ENCODE measurements around the gene CBX7. TPM values are rescaled to one million over a fixed set of nuclear protein-coding genes. Genes with fewer than 3 reads are reported as not detected.
A peak's percentile ranks its signal among the peaks of the same experiment; 100 is the strongest.

The CBX7 gene
- polyA plus RNA-seq, 3 donors, result 3.1 to 18.0 (median 4.0) TPM

DNA sequence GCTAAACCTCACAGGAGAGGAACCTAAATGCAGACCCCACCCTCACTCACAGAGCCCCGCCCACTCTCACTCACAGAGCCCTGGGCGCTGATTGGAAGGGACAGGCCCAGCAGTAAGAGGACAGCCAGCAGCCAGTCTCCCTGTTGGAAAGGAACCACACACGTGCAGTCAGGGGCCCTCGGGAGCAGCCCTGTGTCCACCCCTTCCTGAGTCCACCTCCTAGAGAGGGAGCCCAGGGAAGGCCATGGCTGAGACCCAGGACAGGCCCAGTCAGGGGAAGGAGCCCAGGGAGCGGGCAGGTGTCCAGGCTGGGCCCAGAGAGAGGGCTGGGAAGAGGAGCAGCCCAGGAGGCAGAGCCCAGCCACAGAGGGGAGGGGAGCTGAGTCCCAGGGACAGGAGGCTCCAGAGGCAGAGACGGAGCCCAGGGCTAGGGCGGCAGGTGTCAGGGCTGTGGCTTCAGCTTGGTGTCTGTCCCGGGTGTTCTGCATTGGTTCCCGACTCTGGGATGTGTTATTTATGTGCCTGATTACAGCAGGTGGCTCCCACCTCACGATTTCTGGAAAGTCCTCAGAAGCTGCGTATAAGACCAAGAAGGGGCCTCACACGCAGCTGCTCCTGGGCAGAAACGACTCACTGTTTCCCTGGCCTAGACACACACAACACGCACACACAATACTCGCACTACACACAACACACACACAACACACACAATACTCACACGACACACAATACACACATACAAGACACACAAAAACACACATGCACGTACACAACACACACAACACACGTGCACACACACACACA lies 64.4 kb downstream of the CBX7 start:
- Mint-ChIP-seq H3K27me3 (ENCODE audit: low read depth in 3 of 3) (peaks cover 2 to 12% (median 5%) of the 10 kb centered on the region in 3 donors), H3K4me1 (peaks cover 22% of the 10 kb centered on the region), H3K27ac (peak overlapping the region in 1 of 7 donors; percentile 61), H3K4me3 (no peak overlapping the region), H3K9me3 (no peaks in the 10 kb centered on the region), H3K36me3 (peaks cover 10 to 17% of the 10 kb centered on the region in 2 donors)
- Histone ChIP-seq H2AFZ (ENCODE audit: insufficient read depth, low read depth, low read length, poor library complexity, severe bottlenecking) (no peak overlapping the region), H4K20me1 (ENCODE audit: insufficient read depth, low read length) (no peaks in the 10 kb centered on the region), H3K79me2 (ENCODE audit: insufficient read depth, low read length) (no peaks in the 10 kb centered on the region), H3K4me1 (ENCODE audit: control insufficient read depth in 1 of 2, insufficient read depth in 2 of 2, low read length in 2 of 2) (peaks cover 9 to 17% of the 10 kb centered on the region in 2 donors), H3K9ac (ENCODE audit: insufficient read depth, low read length, poor library complexity, severe bottlenecking) (no peak overlapping the region), H3K27me3 (ENCODE audit: control insufficient read depth in 2 of 2, insufficient read depth in 2 of 2, low read length in 2 of 2) (no peaks in the 10 kb centered on the region), H3K4me3 (replicated peaks in 1 of 3; ENCODE audit: low read depth in 2 of 3, low read length in 3 of 3) (no peak overlapping the region), H3K36me3 (replicated peaks in 1 of 2; ENCODE audit: control insufficient read depth in 1 of 2, insufficient read depth in 2 of 2, low read length in 2 of 2) (peaks cover 0 to 16% of the 10 kb centered on the region in 2 donors), H3K27ac (ENCODE audit: low read depth in 1 of 2, low read length in 2 of 2) (no peak overlapping the region), H3K4me2 (replicated peaks; ENCODE audit: extremely low read depth, low read length, poor library complexity, severe bottlenecking) (no peak overlapping the region), H3K9me3 (replicated peaks in 1 of 2; ENCODE audit: control insufficient read depth in 1 of 2, insufficient read depth in 1 of 2, low read length in 2 of 2) (no peaks in the 10 kb centered on the region)
- TF ChIP-seq, protein P1, sequence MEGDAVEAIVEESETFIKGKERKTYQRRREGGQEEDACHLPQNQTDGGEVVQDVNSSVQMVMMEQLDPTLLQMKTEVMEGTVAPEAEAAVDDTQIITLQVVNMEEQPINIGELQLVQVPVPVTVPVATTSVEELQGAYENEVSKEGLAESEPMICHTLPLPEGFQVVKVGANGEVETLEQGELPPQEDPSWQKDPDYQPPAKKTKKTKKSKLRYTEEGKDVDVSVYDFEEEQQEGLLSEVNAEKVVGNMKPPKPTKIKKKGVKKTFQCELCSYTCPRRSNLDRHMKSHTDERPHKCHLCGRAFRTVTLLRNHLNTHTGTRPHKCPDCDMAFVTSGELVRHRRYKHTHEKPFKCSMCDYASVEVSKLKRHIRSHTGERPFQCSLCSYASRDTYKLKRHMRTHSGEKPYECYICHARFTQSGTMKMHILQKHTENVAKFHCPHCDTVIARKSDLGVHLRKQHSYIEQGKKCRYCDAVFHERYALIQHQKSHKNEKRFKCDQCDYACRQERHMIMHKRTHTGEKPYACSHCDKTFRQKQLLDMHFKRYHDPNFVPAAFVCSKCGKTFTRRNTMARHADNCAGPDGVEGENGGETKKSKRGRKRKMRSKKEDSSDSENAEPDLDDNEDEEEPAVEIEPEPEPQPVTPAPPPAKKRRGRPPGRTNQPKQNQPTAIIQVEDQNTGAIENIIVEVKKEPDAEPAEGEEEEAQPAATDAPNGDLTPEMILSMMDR (IDR thresholded peaks at IDR 0.05), result no peak
- intact Hi-C loops (cut with micrococcal nuclease), result no loop called here
- DNase-seq, result no peak
- 91% methylated on average over 16 of the region's 18 CpGs for WGBS (ENCODE audit: insufficient coverage)

DNA sequence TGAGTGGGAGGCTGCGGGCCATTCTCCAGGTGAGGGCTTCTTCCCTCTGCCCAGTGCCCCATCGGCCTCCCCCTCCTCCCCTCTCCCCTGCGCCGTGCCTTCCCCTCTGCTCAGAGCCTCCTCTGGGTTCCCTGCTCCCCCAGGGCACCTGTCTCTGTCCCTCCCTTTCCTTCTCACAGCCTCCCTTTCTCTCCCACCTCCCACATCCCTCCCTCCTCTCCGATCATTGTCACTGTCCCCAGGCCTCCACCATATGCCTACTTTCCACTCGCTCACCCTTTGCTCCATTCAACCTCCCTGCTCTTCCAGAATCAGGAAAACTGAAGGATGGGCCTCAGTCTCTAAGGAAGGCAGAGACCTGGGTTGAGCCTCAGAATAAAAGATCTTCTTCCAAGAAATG lies 65.4 kb downstream of the CBX7 start:
- Histone ChIP-seq H3K27me3 (ENCODE audit: control insufficient read depth in 2 of 2, insufficient read depth in 2 of 2, low read length in 2 of 2) (no peaks in the 10 kb centered on the region), H4K20me1 (ENCODE audit: insufficient read depth, low read length) (no peaks in the 10 kb centered on the region), H3K4me1 (ENCODE audit: control insufficient read depth in 1 of 2, insufficient read depth in 2 of 2, low read length in 2 of 2) (peaks cover under 1 to 7% of the 10 kb centered on the region in 2 donors), H3K4me3 (replicated peaks in 1 of 3; ENCODE audit: low read depth in 2 of 3, low read length in 3 of 3) (no peak overlapping the region), H3K9ac (ENCODE audit: insufficient read depth, low read length, poor library complexity, severe bottlenecking) (no peak overlapping the region), H3K4me2 (replicated peaks; ENCODE audit: extremely low read depth, low read length, poor library complexity, severe bottlenecking) (no peak overlapping the region), H3K9me3 (replicated peaks in 1 of 2; ENCODE audit: control insufficient read depth in 1 of 2, insufficient read depth in 1 of 2, low read length in 2 of 2) (no peaks in the 10 kb centered on the region), H3K27ac (ENCODE audit: low read depth in 1 of 2, low read length in 2 of 2) (no peak overlapping the region), H2AFZ (ENCODE audit: insufficient read depth, low read depth, low read length, poor library complexity, severe bottlenecking) (no peak overlapping the region), H3K79me2 (ENCODE audit: insufficient read depth, low read length) (no peaks in the 10 kb centered on the region), H3K36me3 (replicated peaks in 1 of 2; ENCODE audit: control insufficient read depth in 1 of 2, insufficient read depth in 2 of 2, low read length in 2 of 2) (peaks cover under 1 to 23% of the 10 kb centered on the region in 2 donors)
- Mint-ChIP-seq H3K9me3 (no peaks in the 10 kb centered on the region), H3K4me3 (no peak overlapping the region), H3K27me3 (ENCODE audit: low read depth in 3 of 3) (peaks cover 2 to 10% (median 5%) of the 10 kb centered on the region in 3 donors), H3K36me3 (peaks cover 17 to 27% of the 10 kb centered on the region in 2 donors), H3K27ac (peak overlapping the region in 2 of 7 donors; percentile 32 to 37), H3K4me1 (peaks cover 12% of the 10 kb centered on the region)
- TF ChIP-seq, protein P1 (IDR thresholded peaks at IDR 0.05), result no peak
- no peak for DNase-seq
- intact Hi-C loops (cut with micrococcal nuclease), result no loop called here
- WGBS (ENCODE audit: insufficient coverage), result 98% methylated on average over 6 of the region's 6 CpGs

All from CD14-positive monocyte (primary cell).